ENCODE results near the gene MASP1.

GRCh38 chr3:187237741-187238140 is 53.8 kb downstream of the MASP1 start:
- TF ChIP-seq POLR2AphosphoS5 (IDR thresholded peaks at IDR 0.05; ENCODE audit: low read depth, low read length) (no peak), PAX5 (IDR thresholded peaks at IDR 0.05; ENCODE audit: insufficient read depth, low read length, severe bottlenecking) (no peak), POLR2A (IDR thresholded peaks at IDR 0.05; ENCODE audit: low read depth, low read length) (no peak), TAF1 (IDR thresholded peaks at IDR 0.05; ENCODE audit: low read depth, low read length) (no peak), SPI1 (IDR thresholded peaks at IDR 0.05; ENCODE audit: low read depth, low read length) (no peak)
